B cell (primary cell): ENCODE results near the gene CTNS. TPM values are rescaled to one million over a fixed set of nuclear protein-coding genes. Genes with fewer than 3 reads are reported as not detected.

ENCODE experiments used
- ATAC-seq: fragments of 200-7000 bp; cut with Tn5 transposase; one replicate; pipeline ENCODE4 v1.10.0; 2021; ENCODE audit warnings: low read depth, mild to moderate bottlenecking, moderate number of reproducible peaks, moderate library complexity
- CTCF ChIA-PET: fragments of 350-600 bp; sonication (Branson Sonifier 250); formaldehyde crosslinking; loops from one replicate; lab custom pipeline; 2021; ENCODE audit warnings: antibody characterized with exemption, inconsistent platforms; lab: Charles Lee
- POLR2A ChIA-PET: fragments of 350-600 bp; sonication (Branson Sonifier 250); formaldehyde crosslinking; loops from one replicate; lab custom pipeline; 2021; ENCODE audit warnings: antibody characterized with exemption; lab: Charles Lee
- DNase-seq: peaks from one replicate; pipeline ENCODE4 v3.0.0; 2013
- H2AFZ ChIP-seq: 2 replicates; pipeline ENCODE4 v1.6.1; 2012; ENCODE audit warnings: mild to moderate bottlenecking, low read depth, low read length; ENCODE audit not compliant: insufficient read depth, poor library complexity, severe bottlenecking
- H3K27ac ChIP-seq, 2 donors: 1 replicate in 1 of 2; 2 replicates in 1 of 2; pipeline ENCODE4 v1.5.1; 2012 to 2013; ENCODE audit warnings: low read length in 2 of 2, mild to moderate bottlenecking in 2 of 2, moderate library complexity in 1 of 2
- H3K27me3 ChIP-seq, 4 experiments: fragments of 200-600 bp in 1 of 4; sonication (generic) in 1 of 4; replicated peaks in 1 of 4; 1 replicate in 2 of 4; 2 replicates in 2 of 4; pipeline versions ENCODE4 v1.6.1 to v1.7.0; 2013 to 2016; ENCODE audit warnings: low read length in 3 of 4, mild to moderate bottlenecking in 2 of 4, mixed read lengths in 1 of 4, moderate library complexity in 1 of 4; ENCODE audit not compliant: insufficient read depth in 4 of 4, control insufficient read depth in 3 of 4; ENCODE audit errors: control extremely low read depth in 1 of 4
- H3K36me3 ChIP-seq, 2 experiments: replicated peaks in 1 of 2; 1 replicate in 1 of 2; 2 replicates in 1 of 2; pipeline versions ENCODE4 v1.6.1 to v1.7.1; 2013; ENCODE audit warnings: low read length in 1 of 2; ENCODE audit not compliant: insufficient read depth in 2 of 2, control insufficient read depth in 1 of 2; ENCODE audit errors: control extremely low read depth in 1 of 2, extremely low read depth in 1 of 2
- H3K4me1 ChIP-seq, 2 donors: fragments of 200-600 bp in 1 of 2; sonication (generic) in 1 of 2; 1 replicate in 1 of 2; 2 replicates in 1 of 2; pipeline versions ENCODE4 v1.5.1 to v1.6.1; 2013 to 2017; ENCODE audit warnings: low read length in 2 of 2; ENCODE audit not compliant: control insufficient read depth in 2 of 2, insufficient read depth in 2 of 2
- H3K4me2 ChIP-seq: replicated peaks from 2 replicates; pipeline ENCODE3; 2012; ENCODE audit warnings: mild to moderate bottlenecking, low read depth, low read length; ENCODE audit not compliant: poor library complexity, severe bottlenecking
- H3K4me3 ChIP-seq, 5 experiments: fragments of 200-600 bp in 1 of 5; sonication (generic) in 1 of 5; 1 replicate in 3 of 5; 2 replicates in 2 of 5; pipeline versions ENCODE4 v1.5.1 to v1.7.0; 2011 to 2016; ENCODE audit warnings: low read length in 4 of 5, mild to moderate bottlenecking in 4 of 5, low read depth in 2 of 5, control low read depth in 1 of 5, moderate library complexity in 1 of 5; ENCODE audit not compliant: insufficient read depth in 1 of 5; ENCODE audit errors: control extremely low read depth in 1 of 5, extremely low read depth in 1 of 5
- H3K79me2 ChIP-seq: fragments of 200-600 bp; sonication (generic); one replicate; pipeline ENCODE4 v1.6.0; 2016; ENCODE audit warnings: low read length; ENCODE audit not compliant: control insufficient read depth, insufficient read depth
- H3K9ac ChIP-seq: fragments of 200-600 bp; sonication (generic); 2 replicates; pipeline ENCODE4 v1.6.1; 2017; ENCODE audit warnings: mild to moderate bottlenecking, low read length, moderate library complexity
- H3K9me3 ChIP-seq, 3 donors: one replicate each; pipeline versions ENCODE4 v1.6.1 to v1.7.1; 2013; ENCODE audit warnings: low read length in 2 of 3; ENCODE audit not compliant: control insufficient read depth in 2 of 3, insufficient read depth in 1 of 3; ENCODE audit errors: control extremely low read depth in 1 of 3
- H4K20me1 ChIP-seq: 2 replicates; pipeline ENCODE4 v1.6.0; 2012; ENCODE audit warnings: mild to moderate bottlenecking, low read length; ENCODE audit not compliant: insufficient read depth, control insufficient read depth, poor library complexity, severe bottlenecking
- H3K27ac Mint-ChIP-seq: one replicate; pipeline ENCODE4 v1.8.0; 2021; ENCODE audit warnings: mixed read lengths
- H3K27me3 Mint-ChIP-seq: one replicate; pipeline ENCODE4 v1.8.0; 2021; ENCODE audit warnings: mixed read lengths
- H3K4me1 Mint-ChIP-seq: one replicate; pipeline ENCODE4 v1.8.0; 2021; ENCODE audit warnings: mixed read lengths
- H3K4me3 Mint-ChIP-seq: one replicate; pipeline ENCODE4 v1.8.0; 2021; ENCODE audit warnings: mixed read lengths
- H3K9me3 Mint-ChIP-seq: one replicate; pipeline ENCODE4 v1.8.0; 2022; ENCODE audit warnings: mixed read lengths; ENCODE audit not compliant: insufficient read depth
- CTCF ChIP-seq: fragments of 200-600 bp; IDR thresholded peaks from one replicate; pipeline ENCODE4 v1.8.0; 2022; ENCODE audit warnings: antibody characterized with exemption, mild to moderate bottlenecking
- EZH2 ChIP-seq: IDR thresholded peaks from 2 replicates; pipeline ENCODE4 v1.6.1; 2012; ENCODE audit warnings: borderline replicate concordance, low read depth, mild to moderate bottlenecking, moderate library complexity, low read length; ENCODE audit not compliant: insufficient read depth, poor library complexity, severe bottlenecking
- WGBS: methylation state at CpG from one replicate; pipeline ENCODE4 v1.1.5; 2013; ENCODE audit warnings: missing lambda C conversion rate; ENCODE audit not compliant: insufficient coverage; 5-methylcytosine and 5-hydroxymethylcytosine counted together
- intact Hi-C: fragments of 100-400 bp; cut with micrococcal nuclease; formaldehyde crosslinking; loops from one replicate; pipeline ENCODE4 v1.10.0; 2022
- polyA plus RNA-seq: library from polyadenylated mRNA; depleted of rRNA; stranded (reverse); fragments of >200 nt; gene quantifications from 2 replicates; pipeline ENCODE4 v1.2.3, GENCODE V29; 2012
- total RNA-seq, 2 donors: library from RNA; stranded (reverse); fragments of 120-200 nt in 1 of 2; gene quantifications; 1 replicate in 1 of 2; 2 replicates in 1 of 2; pipeline versions ENCODE4 v1.2.3 to v1.2.4, GENCODE V29; 2013 to 2022

Gene CTNS
- total and polyA plus RNA-seq, 2 donors (not counting 1 experiment from before 2014, with no cell fraction given): 11.6 to 24.7 TPM

DNA sequence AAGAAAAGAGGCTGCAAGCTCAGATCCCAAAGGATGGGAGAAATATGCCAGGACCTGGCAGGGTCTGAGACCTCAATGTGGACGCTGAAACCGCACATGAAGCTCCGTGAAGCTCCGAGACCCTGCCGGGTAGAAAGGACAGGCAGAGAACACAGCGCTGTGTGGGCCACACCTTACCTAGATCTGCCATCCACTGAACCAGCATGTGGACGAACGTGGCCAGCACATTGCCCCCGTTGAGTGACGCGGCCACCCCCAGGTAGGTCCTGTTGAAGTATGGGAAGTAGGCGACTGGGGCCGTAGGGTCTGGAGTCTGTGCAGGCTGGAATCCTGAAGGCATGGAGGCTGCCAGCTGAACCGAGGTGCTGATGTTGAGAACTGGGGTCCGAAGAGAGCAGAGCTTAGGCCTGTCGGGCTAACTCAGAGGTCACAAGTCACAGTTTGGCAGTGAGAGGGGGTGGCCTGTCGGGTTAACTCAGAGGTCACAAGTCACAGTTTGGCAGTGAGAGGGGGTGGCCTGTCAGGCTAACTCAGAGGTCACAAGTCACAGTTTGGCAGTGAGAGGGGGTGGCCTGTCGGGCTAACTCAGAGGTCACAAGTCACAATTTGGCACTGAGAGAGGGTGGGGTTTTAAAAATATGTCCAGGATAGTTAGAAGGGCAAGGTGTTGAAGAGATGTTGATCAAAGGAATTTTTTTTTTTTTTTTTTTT, 21.2 kb upstream of the CTNS start:
- POLR2A ChIA-PET: no interaction called here
- WGBS: over 99% methylated on average over 17 of the region's 18 CpGs
- Histone ChIP-seq H3K9me3 (peaks cover 0 to 4% (median 2%) of the 10 kb centered on the region in 3 donors), H3K4me3 (no peak overlapping the region), H3K4me1 (no peaks in the 10 kb centered on the region), H3K27ac (no peak overlapping the region), H3K27me3 (no peaks in the 10 kb centered on the region), H3K4me2 (no peak overlapping the region), H3K36me3 (peaks cover 11 to 25% of the 10 kb centered on the region in 2 experiments), H2AFZ (no peak overlapping the region), H3K79me2 (no peaks in the 10 kb centered on the region), H4K20me1 (no peaks in the 10 kb centered on the region), H3K9ac (no peak overlapping the region)
- H3K4me3 Mint-ChIP-seq: no peak overlapping the region
- intact Hi-C loops: no loop called here
- no peaks in the 10 kb centered on the region for H3K4me1 Mint-ChIP-seq
- DNase-seq (no peak), ATAC-seq (no peak)
- TF ChIP-seq EZH2 (no peak), CTCF (no peak)
- H3K27ac Mint-ChIP-seq: no peak overlapping the region
- no peaks in the 10 kb centered on the region for H3K27me3 Mint-ChIP-seq
- CTCF ChIA-PET: interaction anchor here (0.7 to 1.9 kb wide), 2 partner anchors 13 to 20 kb away, joined by 5 to 8 read pairs; partner anchors contain the start of gene SHPK
- no peaks in the 10 kb centered on the region for H3K9me3 Mint-ChIP-seq

- Histone ChIP-seq H3K4me3 (no peak overlapping the region), H3K4me2 (no peak overlapping the region), H3K9me3 (peaks cover 0 to 4% (median 2%) of the 10 kb centered on the region in 3 donors), H3K36me3 (peaks cover 14 to 45% of the 10 kb centered on the region in 2 experiments), H3K9ac (no peak overlapping the region), H3K27me3 (no peaks in the 10 kb centered on the region), H3K4me1 (no peaks in the 10 kb centered on the region), H2AFZ (no peak overlapping the region), H3K27ac (no peak overlapping the region), H3K79me2 (no peaks in the 10 kb centered on the region), H4K20me1 (no peaks in the 10 kb centered on the region)
- intact Hi-C loops: no loop called here
- DNase-seq: no peak
- no peaks in the 10 kb centered on the region for H3K4me1 Mint-ChIP-seq
- no peak overlapping the region for H3K27ac Mint-ChIP-seq
- no peak for TF ChIP-seq EZH2
- no peaks in the 10 kb centered on the region for H3K9me3 Mint-ChIP-seq
- ChIA-PET POLR2A (interaction anchor here (0.6 kb wide), 1 partner anchor 237 kb away, joined by 4 read pairs; no protein-coding TSS in a partner anchor), CTCF (interaction anchor here (0.7 to 1.3 kb wide), 3 partner anchors 15 to 206 kb away, joined by 3 read pairs; partner anchors contain the start of genes CTNS and SHPK)
- 69% methylated on average over 8 of the region's 8 CpGs for WGBS
- ATAC-seq: no peak
- H3K27me3 Mint-ChIP-seq: no peaks in the 10 kb centered on the region
- H3K4me3 Mint-ChIP-seq: no peak overlapping the region
Measured at GRCh38 chr17:3621146-3621720, 15.3 kb upstream of the CTNS start.
